HG03439 (cell line): ENCODE data around the gene FERD3L.

ENCODE experiments used
- ATAC-seq: cut with Tn5 transposase; IDR thresholded peaks from one replicate; pipeline ENCODE4 v1.9.1; 2021; ENCODE audit warnings: mild to moderate bottlenecking, moderate library complexity; ENCODE audit not compliant: unreplicated experiment

Gene FERD3L

DNA sequence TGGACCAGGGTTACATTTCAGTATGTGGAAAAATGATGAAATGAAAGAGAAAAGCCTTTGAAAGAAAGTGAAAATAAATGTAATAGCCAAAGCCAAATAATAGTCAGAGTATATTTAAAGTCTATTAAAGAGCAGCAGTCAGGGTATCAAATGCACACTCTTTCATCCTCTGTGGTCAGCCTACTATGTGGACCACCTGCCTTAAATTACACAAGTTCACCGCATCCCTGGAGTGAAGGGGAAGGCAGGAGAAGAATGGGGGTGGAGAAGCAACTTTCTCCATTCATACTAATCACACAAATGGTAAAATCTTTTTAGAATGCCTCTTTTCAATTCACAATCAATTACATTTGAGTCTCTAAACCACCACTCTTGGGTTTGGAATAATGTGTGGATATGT, 43.7 kb downstream of the FERD3L start:
- ATAC-seq: no peak

DNA sequence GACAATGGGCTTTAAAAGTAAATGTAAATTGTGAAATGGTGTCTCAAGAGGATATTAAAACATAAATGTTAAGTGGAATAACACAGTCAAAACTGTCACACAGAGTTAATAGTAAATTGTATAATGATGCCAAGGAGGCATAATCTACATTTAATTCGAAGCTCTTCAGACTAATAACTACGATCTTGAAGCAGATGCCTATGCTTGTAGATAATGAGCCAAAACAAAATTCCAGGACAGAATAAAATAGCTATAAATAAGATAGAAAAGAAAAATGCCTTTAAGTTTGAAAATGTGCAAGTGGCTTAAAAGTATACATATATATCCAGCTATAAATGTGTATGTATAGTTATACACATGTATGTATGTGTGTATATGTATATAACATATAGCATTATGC, 45.3 kb downstream of the FERD3L start:
- ATAC-seq: no peak

DNA sequence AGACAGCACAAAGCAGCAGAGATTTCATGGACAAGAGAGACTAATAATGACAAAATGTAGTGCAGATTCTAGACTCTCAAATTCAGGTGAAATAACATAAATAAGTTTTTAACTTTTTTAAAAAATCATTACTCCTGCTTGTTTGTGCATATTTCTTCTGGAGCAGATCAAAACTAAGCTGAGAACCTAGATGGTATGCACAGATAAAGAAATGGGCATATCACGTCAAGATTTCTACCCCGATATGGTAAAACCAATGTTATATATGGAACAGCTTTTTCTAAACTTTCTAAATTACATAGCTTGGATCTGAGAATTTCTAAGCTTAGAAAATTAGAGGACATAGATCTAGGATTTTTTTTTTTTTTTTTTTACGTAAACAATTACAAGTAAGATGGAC, 46.0 kb downstream of the FERD3L start:
- ATAC-seq: no peak

DNA sequence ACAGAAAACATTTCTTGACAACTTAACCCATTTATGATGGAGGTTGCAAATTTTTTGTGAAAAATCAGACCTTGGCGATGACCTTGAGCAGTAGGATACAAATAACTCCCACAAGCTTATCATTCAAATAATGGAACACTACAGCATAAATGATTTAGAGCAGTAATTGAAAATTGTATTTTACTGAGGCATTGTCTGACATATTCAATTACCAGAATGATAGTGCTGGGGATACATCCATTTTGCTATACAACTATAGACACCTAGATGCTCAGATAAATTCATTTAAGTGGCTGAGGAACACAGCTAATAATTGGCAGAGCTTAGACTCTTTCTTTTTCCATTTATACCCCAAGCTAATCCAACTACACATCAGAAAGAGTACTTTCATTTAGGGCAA, 46.7 kb downstream of the FERD3L start:
- no peak for ATAC-seq

DNA sequence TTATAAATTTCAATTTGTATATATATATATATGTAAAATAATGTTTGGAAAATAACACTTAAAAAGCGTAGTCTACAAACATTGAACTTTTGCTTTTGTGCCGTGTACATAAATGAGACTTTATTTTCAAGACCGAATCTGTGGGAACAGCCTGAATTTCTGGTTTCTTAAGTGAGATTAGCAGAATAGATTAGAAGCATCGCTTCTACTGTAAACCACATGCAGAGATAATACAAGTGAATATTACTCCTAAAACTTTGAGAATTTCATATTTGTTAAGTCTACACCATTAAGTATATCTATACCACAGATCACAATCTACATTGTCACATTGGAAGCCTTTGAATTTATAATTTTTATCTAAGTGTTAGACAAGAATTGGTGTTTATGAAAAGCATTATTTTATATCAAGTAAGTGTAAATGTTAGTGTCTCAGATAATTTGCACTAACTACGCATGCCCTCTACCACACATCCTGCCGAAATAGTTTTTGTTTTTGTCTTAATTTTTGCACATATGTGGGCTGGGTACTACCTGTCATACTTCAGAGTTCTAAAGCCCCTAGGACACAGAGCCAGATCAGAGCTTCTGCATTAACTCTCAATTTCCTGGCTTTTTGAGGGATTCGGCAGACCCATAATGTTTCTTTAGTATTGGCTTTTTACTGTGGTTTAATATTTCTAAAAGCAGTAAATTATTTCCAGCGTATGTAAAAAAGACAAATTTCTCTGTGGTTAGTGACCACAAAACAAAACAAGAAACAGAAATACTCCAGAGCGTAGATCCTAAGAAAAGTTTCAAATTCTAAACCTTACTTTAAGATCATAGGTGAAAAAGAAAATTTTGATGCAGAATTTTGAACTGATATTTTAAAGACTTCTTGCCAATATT, 47.8 kb downstream of the FERD3L start:
- ATAC-seq: no peak

DNA sequence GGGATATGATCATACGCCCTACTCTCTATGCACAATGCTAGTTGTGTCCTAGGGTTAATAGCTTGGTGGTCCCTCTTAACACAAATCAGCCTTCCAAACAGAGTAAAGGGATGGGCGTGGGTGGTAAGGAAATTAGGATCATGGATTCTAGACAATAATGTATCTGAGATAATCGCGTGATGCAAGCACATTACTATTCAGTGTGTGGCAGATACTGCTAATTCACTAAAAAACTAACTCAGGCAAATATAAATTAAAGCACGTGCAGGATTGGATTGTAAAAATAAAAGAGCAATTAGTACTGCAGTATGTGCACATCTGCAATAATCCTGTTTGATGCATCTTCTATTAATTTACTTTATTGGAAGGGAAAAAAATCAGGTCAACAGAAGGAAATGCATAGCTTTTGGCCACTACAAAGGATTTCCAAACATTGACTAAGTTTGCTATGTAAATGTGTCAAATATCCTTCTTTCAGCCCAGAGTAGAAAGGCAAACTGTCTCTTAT, 49.8 kb downstream of the FERD3L start:
- no peak for ATAC-seq
